Adrenal gland (tissue), 12 donors: ENCODE measurements around the gene SLC20A1. TPM values are rescaled to one million over a fixed set of nuclear protein-coding genes. Genes with fewer than 3 reads are reported as not detected.
A peak's percentile ranks its signal among the peaks of the same experiment; 100 is the strongest.

Experiments
- DNase-seq, 7 donors: peaks; one replicate each; pipeline ENCODE4 v3.0.0-alpha.2; 2019 to 2020
- H3K27ac ChIP-seq, 5 donors: fragments of 200-600 bp; sonication (generic) in 4 of 5; 1 replicate in 3 of 5; 2 replicates in 2 of 5; pipeline versions ENCODE4 v1.5.1 to v1.8.0; 2016 to 2020; ENCODE audit warnings: mild to moderate bottlenecking in 1 of 5
- H3K27me3 ChIP-seq: fragments of 200-600 bp; 2 replicates; pipeline ENCODE4 v1.8.0; 2021
- H3K36me3 ChIP-seq, 2 donors: fragments of 200-600 bp; replicated peaks in 1 of 2; 1 replicate in 1 of 2; 2 replicates in 1 of 2; pipeline versions ENCODE4 v1.5.1 to v1.8.0; 2018 to 2022
- H3K4me1 ChIP-seq, 2 donors: fragments of 200-600 bp; replicated peaks in 1 of 2; 1 replicate in 1 of 2; 2 replicates in 1 of 2; pipeline versions ENCODE4 v1.5.1 to v1.8.0; 2018 to 2021
- H3K4me3 ChIP-seq, 4 donors: fragments of 200-600 bp; sonication (generic) in 3 of 4; one replicate each; pipeline ENCODE4 v1.5.1; 2016 to 2018
- H3K9me3 ChIP-seq, 3 donors: fragments of 200-600 bp; sonication (generic) in 1 of 3; replicated peaks in 1 of 3; 1 replicate in 2 of 3; 2 replicates in 1 of 3; pipeline versions ENCODE4 v1.5.1 to v1.8.0; 2016 to 2021
- POLR2A ChIP-seq, 2 donors: fragments of 450-650 bp; IDR thresholded peaks; one replicate each; pipeline ENCODE4 v1.6.1; 2017; ENCODE audit warnings: antibody characterized with exemption in 2 of 2, mild to moderate bottlenecking in 2 of 2, moderate library complexity in 1 of 2
- WGBS, 4 donors: extraction: QIAGEN DNeasy Blood & Tissue Kit in 2 of 4; methylation state at CpG; one replicate each; pipeline versions ENCODE4 v1.1.5 to v1.1.7; 2013 to 2017; 5-methylcytosine and 5-hydroxymethylcytosine counted together
- intact Hi-C, 2 donors: fragments of 100-400 bp; cut with DNase I; formaldehyde crosslinking; loops; one replicate each; pipeline versions ENCODE4 v1.14.1 to v1.15.0; 2022 to 2023
- polyA plus RNA-seq, 3 donors: library from polyadenylated mRNA; stranded (reverse); fragments of 200-250 nt in 2 of 3; fragments of 350-450 nt in 1 of 3; fragmentation: Illumina TruSeq in 1 of 3; extraction: RNeasy Lipid Tissue Mini Kit (QIAGEN cat#74804) in 1 of 3; gene quantifications; one replicate each; pipeline ENCODE4 v1.2.3, GENCODE V29; 2013 to 2014
- total RNA-seq, 9 donors: library from RNA; depleted of rRNA in 4 of 9; stranded (reverse); fragments of >200 nt in 4 of 9; fragments of 120-200 nt in 1 of 9; fragmentation: NEBNext Ultra II Directional in 1 of 9; extraction: Animal tissue kit (Norgen Biotek cat#: 25700) in 1 of 9; gene quantifications; one replicate each; pipeline versions ENCODE4 v1.1.0 to v1.2.4, GENCODE V29; 2013 to 2023
- TF ChIP-seq, protein P1 (sequence below), 6 experiments: fragments of 450-650 bp in 4 of 6; fragments of 200-600 bp in 2 of 6; sonication (generic) in 1 of 6; IDR thresholded peaks; 1 replicate in 5 of 6; 2 replicates in 1 of 6; pipeline versions ENCODE4 v1.5.1 to v1.8.0; 2016 to 2021; ENCODE audit warnings: antibody characterized with exemption in 6 of 6, mild to moderate bottlenecking in 2 of 6, moderate library complexity in 1 of 6
- donor health status: healthy with polysubstance abuse.
- donor health status: Bipolar disorder and iron deficiency.
- donor health status: DM: yes; HTN: yes; CAD: no.
- donor health status: DM: no; HTN: no; CAD: no.
- donor health status: DM: no; HTN: no; CAD: no.
- donor health status: DM: yes; HTN: yes; CAD: no.

SLC20A1 gene
- total and polyA plus RNA-seq, 12 donors = 6.9 to 28.1 (median 21.5) TPM

DNA sequence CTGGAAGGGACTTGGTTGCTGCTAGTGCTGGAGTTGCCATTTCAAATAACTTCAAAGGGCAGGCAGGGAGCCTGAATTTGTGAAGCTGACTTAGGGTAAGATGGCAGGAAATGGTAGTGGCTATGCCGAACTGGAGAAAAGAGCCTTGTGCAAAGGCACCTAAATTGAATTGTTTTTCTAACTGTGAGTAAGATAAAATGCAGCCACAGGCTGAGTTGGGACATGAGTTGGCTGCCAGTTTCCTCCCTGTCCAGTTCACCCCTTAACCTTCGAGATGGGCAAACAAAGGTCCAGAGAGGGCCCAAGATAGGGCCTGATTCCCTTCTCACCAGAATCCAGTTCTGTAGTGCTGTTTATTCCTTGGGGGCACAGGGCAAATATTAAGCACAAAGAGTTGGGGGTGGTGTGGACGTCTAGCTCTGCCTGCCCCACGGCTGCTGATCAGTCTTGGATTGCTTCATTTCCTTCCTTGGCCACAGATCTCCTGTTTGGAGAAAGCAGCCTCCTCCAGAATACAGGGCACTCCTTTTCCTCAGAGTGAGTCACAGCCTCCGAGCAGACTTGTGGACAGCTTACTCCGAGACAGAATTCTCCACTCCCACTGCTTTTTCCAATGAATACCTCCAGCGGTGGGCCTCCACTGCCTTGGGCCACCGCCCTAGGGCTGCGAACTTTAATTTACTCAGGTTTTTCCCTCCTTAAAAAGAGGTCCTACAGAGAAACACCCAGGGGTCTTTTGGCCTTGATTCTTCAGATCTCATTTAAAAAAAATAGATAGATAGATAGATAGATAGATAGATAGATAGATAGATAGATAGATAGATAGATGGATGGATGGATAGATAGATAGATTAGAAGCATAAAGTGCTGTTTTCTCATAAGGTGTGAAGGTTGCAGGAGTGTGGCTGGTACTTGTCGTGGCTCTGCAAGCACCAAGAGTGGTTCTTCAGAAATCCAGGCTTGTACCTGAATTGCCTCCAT is 18.4 kb upstream of the SLC20A1 start:
- Histone ChIP-seq H3K9me3 (no peaks in the 10 kb centered on the region), H3K27ac (peak overlapping the region in 3 of 5 donors; percentile 18 to 79 (median 68)), H3K36me3 (no peaks in the 10 kb centered on the region), H3K4me1 (peaks cover 0 to 18% of the 10 kb centered on the region in 2 donors), H3K4me3 (no peak overlapping the region), H3K27me3 (no peaks in the 10 kb centered on the region)
- intact Hi-C loops = loop anchor here (5.0 to 10.0 kb wide), 4 partner anchors 57 to 100 kb away; partner anchors contain the start of gene NT5DC4 (in 1 of the 2)
- 39 to 46% (median 42%) methylated on average over 10 of the region's 10 CpGs for WGBS, 4 donors
- TF ChIP-seq POLR2A (IDR thresholded peaks at IDR 0.05) = no peak
- TF ChIP-seq, protein P1, sequence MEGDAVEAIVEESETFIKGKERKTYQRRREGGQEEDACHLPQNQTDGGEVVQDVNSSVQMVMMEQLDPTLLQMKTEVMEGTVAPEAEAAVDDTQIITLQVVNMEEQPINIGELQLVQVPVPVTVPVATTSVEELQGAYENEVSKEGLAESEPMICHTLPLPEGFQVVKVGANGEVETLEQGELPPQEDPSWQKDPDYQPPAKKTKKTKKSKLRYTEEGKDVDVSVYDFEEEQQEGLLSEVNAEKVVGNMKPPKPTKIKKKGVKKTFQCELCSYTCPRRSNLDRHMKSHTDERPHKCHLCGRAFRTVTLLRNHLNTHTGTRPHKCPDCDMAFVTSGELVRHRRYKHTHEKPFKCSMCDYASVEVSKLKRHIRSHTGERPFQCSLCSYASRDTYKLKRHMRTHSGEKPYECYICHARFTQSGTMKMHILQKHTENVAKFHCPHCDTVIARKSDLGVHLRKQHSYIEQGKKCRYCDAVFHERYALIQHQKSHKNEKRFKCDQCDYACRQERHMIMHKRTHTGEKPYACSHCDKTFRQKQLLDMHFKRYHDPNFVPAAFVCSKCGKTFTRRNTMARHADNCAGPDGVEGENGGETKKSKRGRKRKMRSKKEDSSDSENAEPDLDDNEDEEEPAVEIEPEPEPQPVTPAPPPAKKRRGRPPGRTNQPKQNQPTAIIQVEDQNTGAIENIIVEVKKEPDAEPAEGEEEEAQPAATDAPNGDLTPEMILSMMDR (IDR thresholded peaks at IDR 0.05) = no peak
- peak in 6 of 7 donors; percentile 42 to 65 (median 53) for DNase-seq

GRCh38 chr2:112629224-112629623 is 16.5 kb upstream of the SLC20A1 start:
- H3K4me3 ChIP-seq = no peak overlapping the region
- TF ChIP-seq POLR2A (IDR thresholded peaks at IDR 0.05) = no peak
- TF ChIP-seq, protein P1 (IDR thresholded peaks at IDR 0.05) = no peak
- 76 to 88% (median 81%) methylated on average over 6 of the region's 6 CpGs for WGBS, 4 donors
- DNase-seq = peak in 2 of 7 donors; percentile 7 to 9
- no peak overlapping the region for H3K27ac ChIP-seq
- intact Hi-C loops = loop anchor here (5.0 to 10.0 kb wide), 4 partner anchors 56 to 98 kb away; partner anchors contain the start of gene NT5DC4 (in 1 of the 2)
- H3K4me1 ChIP-seq = peaks cover 0 to 18% of the 10 kb centered on the region in 2 donors
- no peaks in the 10 kb centered on the region for H3K36me3 ChIP-seq
- no peaks in the 10 kb centered on the region for H3K27me3 ChIP-seq
- no peaks in the 10 kb centered on the region for H3K9me3 ChIP-seq

DNA sequence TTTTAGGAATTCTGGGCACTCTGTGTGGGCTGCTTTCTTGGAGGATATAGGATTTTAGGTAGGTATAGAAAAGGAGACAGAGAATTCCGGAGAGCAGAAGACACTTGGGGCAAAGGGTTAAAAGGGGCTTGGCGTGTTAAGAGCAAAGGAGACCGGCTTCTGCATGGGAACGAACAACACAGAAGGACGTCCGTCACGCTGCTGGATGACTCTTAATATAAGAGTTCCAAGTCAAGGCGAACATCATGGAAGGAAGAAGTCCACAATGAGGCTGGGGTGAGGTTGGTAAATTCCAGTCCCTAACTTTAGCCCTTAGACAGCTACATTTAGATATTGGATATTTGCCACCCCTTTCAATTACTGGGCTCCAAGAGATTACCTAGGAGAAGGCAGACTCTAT is 15.9 kb upstream of the SLC20A1 start:
- peaks cover 0 to 18% of the 10 kb centered on the region in 2 donors for H3K4me1 ChIP-seq
- no peak overlapping the region for H3K27ac ChIP-seq
- DNase-seq = peak in 2 of 7 donors; percentile 5 to 37
- 76 to 89% (median 78%) methylated on average over 8 of the region's 8 CpGs for WGBS, 4 donors
- TF ChIP-seq, protein P1 (IDR thresholded peaks at IDR 0.05) = no peak
- TF ChIP-seq POLR2A (IDR thresholded peaks at IDR 0.05) = no peak
- no peaks in the 10 kb centered on the region for H3K9me3 ChIP-seq
- intact Hi-C loops = loop anchor here (5.0 to 10.0 kb wide), 4 partner anchors 55 to 97 kb away; partner anchors contain the start of gene NT5DC4 (in 1 of the 2)
- H3K36me3 ChIP-seq = no peaks in the 10 kb centered on the region
- no peaks in the 10 kb centered on the region for H3K27me3 ChIP-seq
- H3K4me3 ChIP-seq = no peak overlapping the region

DNA sequence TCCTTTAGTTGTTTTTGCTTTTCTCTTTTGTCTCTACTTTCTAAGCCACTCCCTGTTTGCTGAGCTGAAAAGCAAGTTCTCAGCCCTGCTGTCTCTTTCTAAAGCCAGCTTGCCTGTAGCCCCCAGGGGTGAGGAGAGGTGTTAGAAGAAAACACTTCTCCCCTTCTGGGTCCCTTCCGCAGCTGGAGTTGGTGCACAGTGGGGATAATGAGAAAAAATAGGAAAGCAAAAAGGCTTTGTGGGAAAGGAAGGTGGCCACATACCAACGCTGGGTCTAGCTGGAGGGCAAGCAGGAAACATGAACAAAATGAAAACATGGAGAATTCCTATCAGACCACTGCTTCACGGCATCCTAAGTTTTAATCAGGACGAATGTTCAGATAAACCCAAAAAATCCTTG is 15.5 kb upstream of the SLC20A1 start:
- WGBS, 4 donors = 42 to 55% (median 47%) methylated on average over 4 of the region's 4 CpGs
- peaks cover 0 to 18% of the 10 kb centered on the region in 2 donors for H3K4me1 ChIP-seq
- peak in 2 of 7 donors; percentile 3 to 13 for DNase-seq
- TF ChIP-seq, protein P1 (IDR thresholded peaks at IDR 0.05) = no peak
- no peak for TF ChIP-seq POLR2A (IDR thresholded peaks at IDR 0.05)
- no peaks in the 10 kb centered on the region for H3K9me3 ChIP-seq
- intact Hi-C loops = no loop called here
- H3K27ac ChIP-seq = no peak overlapping the region
- H3K27me3 ChIP-seq = no peaks in the 10 kb centered on the region
- no peak overlapping the region for H3K4me3 ChIP-seq
- H3K36me3 ChIP-seq = no peaks in the 10 kb centered on the region
